IMR-90 (cell line): Measurements from ENCODE around the gene DUSP3. TPM values are rescaled to one million over a fixed set of nuclear protein-coding genes. Genes with fewer than 3 reads are reported as not detected.

Source experiments
- ATAC-seq: fragments of 200-7000 bp; cut with Tn5 transposase; 2 replicates; pipeline ENCODE4 v1.9.1; 2020; ENCODE audit warnings: low read depth, mild to moderate bottlenecking, moderate library complexity
- BruUV-seq: library from RNA; stranded (reverse); fragments of 400-500 nt; replicated peaks from 2 replicates; lab custom pipeline; 2021; lab: Mats Ljungman, UMichigan
- CTCF ChIA-PET: fragments of 300-600 bp; formaldehyde crosslinking; extraction: SDS; loops from one replicate; lab custom pipeline; 2021; ENCODE audit warnings: antibody characterized with exemption; lab: Yijun Ruan, JAX
- POLR2A ChIA-PET: fragments of 300-600 bp; sonication (Branson Sonifier 250); formaldehyde crosslinking; loops from one replicate; lab custom pipeline; 2022; ENCODE audit warnings: antibody characterized with exemption; ENCODE audit not compliant: unreplicated experiment; lab: Charles Lee
- DNase-seq: peaks from one replicate; pipeline ENCODE4 v3.0.0; 2013
- H2AFZ ChIP-seq: replicated peaks from 2 replicates; pipeline ENCODE3; 2013; ENCODE audit warnings: low read length, mild to moderate bottlenecking; ENCODE audit not compliant: poor library complexity
- H2AK5ac ChIP-seq: 2 replicates; pipeline ENCODE4 v1.6.1; 2013; ENCODE audit warnings: low read depth, low read length, inconsistent platforms
- H2AK9ac ChIP-seq: replicated peaks from 2 replicates; pipeline ENCODE3; 2013; ENCODE audit warnings: mild to moderate bottlenecking, low read depth, low read length, moderate library complexity; ENCODE audit not compliant: poor library complexity
- H2BK120ac ChIP-seq: 2 replicates; pipeline ENCODE4 v1.6.1; 2013; ENCODE audit warnings: low read depth, low read length, inconsistent platforms
- H2BK15ac ChIP-seq: 3 replicates; pipeline ENCODE4 v1.6.1; 2013; ENCODE audit warnings: low read depth, low read length, inconsistent platforms
- H2BK20ac ChIP-seq: 2 replicates; pipeline ENCODE4 v1.6.1; 2013; ENCODE audit warnings: low read depth, mild to moderate bottlenecking, inconsistent platforms, low read length, moderate library complexity
- H2BK5ac ChIP-seq: 2 replicates; pipeline ENCODE4 v1.6.1; 2013; ENCODE audit warnings: mild to moderate bottlenecking, low read depth, low read length, inconsistent platforms; ENCODE audit not compliant: poor library complexity, severe bottlenecking
- H3K14ac ChIP-seq: replicated peaks from 2 replicates; pipeline ENCODE4 v1.6.1; 2013; ENCODE audit warnings: low read depth, low read length, inconsistent platforms
- H3K18ac ChIP-seq: 2 replicates; pipeline ENCODE4 v1.6.1; 2013; ENCODE audit warnings: low read depth, low read length, control low read depth
- H3K23ac ChIP-seq: 2 replicates; pipeline ENCODE4 v1.6.1; 2013; ENCODE audit warnings: low read depth, low read length, inconsistent platforms
- H3K27ac ChIP-seq: 2 replicates; pipeline ENCODE4 v1.5.1; 2013; ENCODE audit warnings: mild to moderate bottlenecking, control low read depth, low read length; ENCODE audit not compliant: insufficient read depth
- H3K27me3 ChIP-seq: 2 replicates; pipeline ENCODE4 v1.6.1; 2013; ENCODE audit warnings: low read length; ENCODE audit not compliant: control insufficient read depth, insufficient read depth
- H3K36me3 ChIP-seq: 2 replicates; pipeline ENCODE4 v1.6.1; 2013; ENCODE audit warnings: low read length, mixed read lengths; ENCODE audit not compliant: control insufficient read depth, insufficient read depth
- H3K4ac ChIP-seq: 2 replicates; pipeline ENCODE4 v1.6.1; 2013; ENCODE audit warnings: low read depth, low read length, inconsistent platforms
- H3K4me1 ChIP-seq: 2 replicates; pipeline ENCODE4 v1.6.1; 2013; ENCODE audit warnings: low read length, mixed read lengths; ENCODE audit not compliant: control insufficient read depth, insufficient read depth
- H3K4me2 ChIP-seq: 2 replicates; pipeline ENCODE4 v1.6.1; 2013; ENCODE audit warnings: low read depth, mild to moderate bottlenecking, control low read depth, low read length, moderate library complexity
- H3K4me3 ChIP-seq: 2 replicates; pipeline ENCODE4 v1.5.1; 2013; ENCODE audit warnings: low read depth, mild to moderate bottlenecking, control low read depth, low read length, moderate library complexity; ENCODE audit not compliant: insufficient read depth
- H3K56ac ChIP-seq: 2 replicates; pipeline ENCODE4 v1.6.1; 2013; ENCODE audit warnings: low read length, inconsistent platforms; ENCODE audit not compliant: insufficient read depth; ENCODE audit errors: extremely low read depth
- H3K79me1 ChIP-seq, 2 experiments: 2 replicates each; pipeline ENCODE4 v1.6.1; 2013; ENCODE audit warnings: low read length in 2 of 2, inconsistent platforms in 1 of 2, low read depth in 1 of 2
- H3K9ac ChIP-seq: 2 replicates; pipeline ENCODE4 v1.6.1; 2013; ENCODE audit warnings: low read depth, low read length, control low read depth
- H3K9me1 ChIP-seq: 2 replicates; pipeline ENCODE4 v1.6.1; 2013; ENCODE audit warnings: low read length, inconsistent platforms; ENCODE audit not compliant: insufficient read depth
- H3K9me3 ChIP-seq: 2 replicates; pipeline ENCODE4 v1.6.1; 2013; ENCODE audit warnings: low read length; ENCODE audit not compliant: control insufficient read depth, insufficient read depth
- H4K20me1 ChIP-seq: 2 replicates; pipeline ENCODE4 v1.6.1; 2013; ENCODE audit warnings: low read length, inconsistent platforms; ENCODE audit not compliant: insufficient read depth
- H4K5ac ChIP-seq: 2 replicates; pipeline ENCODE4 v1.6.1; 2013; ENCODE audit warnings: mild to moderate bottlenecking, low read depth, low read length, control low read depth
- H4K8ac ChIP-seq, 2 experiments: 2 replicates each; pipeline ENCODE4 v1.6.1; 2013; ENCODE audit warnings: low read depth in 2 of 2, low read length in 2 of 2, control low read depth in 1 of 2, inconsistent platforms in 1 of 2
- H4K91ac ChIP-seq: 2 replicates; pipeline ENCODE4 v1.6.1; 2013; ENCODE audit warnings: low read depth, low read length, inconsistent platforms; ENCODE audit not compliant: insufficient read depth
- CHD1 ChIP-seq: IDR thresholded peaks from 2 replicates; pipeline ENCODE4 v1.6.1; 2012; ENCODE audit warnings: low read depth, low read length, improper control_type of control experiment
- MAFK ChIP-seq: IDR thresholded peaks from 2 replicates; pipeline ENCODE4 v1.6.1; 2012; ENCODE audit warnings: low read depth, low read length, improper control_type of control experiment
- MAZ ChIP-seq: IDR thresholded peaks from 2 replicates; pipeline ENCODE4 v1.6.1; 2012; ENCODE audit warnings: low read depth, mild to moderate bottlenecking, low read length, improper control_type of control experiment, moderate library complexity, borderline replicate concordance
- NFE2L2 ChIP-seq: fragments of 150-350 bp; IDR thresholded peaks from 2 replicates; pipeline ENCODE4 v1.6.1; 2016; ENCODE audit warnings: low read depth, mild to moderate bottlenecking, low read length
- RAD21 ChIP-seq: IDR thresholded peaks from 2 replicates; pipeline ENCODE4 v1.6.1; 2012; ENCODE audit warnings: low read length, improper control_type of control experiment
- RCOR1 ChIP-seq: IDR thresholded peaks from 2 replicates; pipeline ENCODE4 v1.6.1; 2012; ENCODE audit warnings: mild to moderate bottlenecking, low read length, improper control_type of control experiment; ENCODE audit not compliant: insufficient replicate concordance
- SMC3 ChIP-seq: fragments of 150-350 bp; IDR thresholded peaks from 2 replicates; pipeline ENCODE4 v1.6.1; 2016; ENCODE audit warnings: low read depth, mild to moderate bottlenecking, antibody characterized with exemption, low read length, moderate library complexity
- WGBS, 2 experiments: methylation state at CpG; one replicate each; pipeline versions ENCODE4 v1.1.5 to v1.1.7; 2013; ENCODE audit warnings: missing lambda C conversion rate in 2 of 2; ENCODE audit not compliant: insufficient read length in 1 of 2; ENCODE audit errors: extremely low coverage in 2 of 2; 5-methylcytosine and 5-hydroxymethylcytosine counted together
- dilution Hi-C: fragments of 300-500 bp; cut with HindIII; formaldehyde crosslinking; loops from one replicate; pipeline ENCODE4 v1.14.3; 2018; ENCODE audit warnings: low sequenced_read_pairs; ENCODE audit not compliant: unreplicated experiment
- in situ Hi-C: fragments of 300-500 bp; cut with MboI; formaldehyde crosslinking; loops from 3 replicates; pipeline ENCODE4 v1.14.3; 2019; ENCODE audit warnings: low sequenced_read_pairs, inconsistent platforms, mixed read lengths
- intact Hi-C: fragments of 100-400 bp; cut with micrococcal nuclease; formaldehyde crosslinking; loops from 2 replicates; pipeline ENCODE4 v1.10.0; 2022
- polyA plus RNA-seq, 3 experiments: library from polyadenylated mRNA; depleted of rRNA; stranded (reverse); fragments of >200 nt; gene quantifications; 2 replicates each; pipeline ENCODE4 v1.2.3, GENCODE V29; 2012; ENCODE audit warnings: low replicate concordance in 1 of 3
- total RNA-seq: library from RNA; depleted of rRNA; stranded (reverse); fragments of >200 nt; gene quantifications from 2 replicates; pipeline ENCODE4 v1.2.3, GENCODE V29; 2012
- TF ChIP-seq, protein P1 (sequence below): fragments of 150-350 bp; IDR thresholded peaks from 2 replicates; pipeline ENCODE4 v1.6.1; 2017; ENCODE audit warnings: mild to moderate bottlenecking, antibody characterized with exemption, low read length, low read depth
- TF ChIP-seq, protein P2 (sequence below): fragments of 150-350 bp; IDR thresholded peaks from 2 replicates; pipeline ENCODE4 v1.6.1; 2016; ENCODE audit warnings: low read depth, mild to moderate bottlenecking, low read length, moderate library complexity, borderline replicate concordance
- TF ChIP-seq, protein P3 (sequence below): conservative IDR thresholded peaks from 2 replicates; pipeline ENCODE4 v1.5.1; 2012; ENCODE audit warnings: mild to moderate bottlenecking, low read depth, low read length, improper control_type of control experiment

DUSP3 gene
- total and polyA plus RNA-seq, 2 of the 4 experiments (the other 2 are of a cell fraction), result 33.3 to 40.9 TPM

DNA sequence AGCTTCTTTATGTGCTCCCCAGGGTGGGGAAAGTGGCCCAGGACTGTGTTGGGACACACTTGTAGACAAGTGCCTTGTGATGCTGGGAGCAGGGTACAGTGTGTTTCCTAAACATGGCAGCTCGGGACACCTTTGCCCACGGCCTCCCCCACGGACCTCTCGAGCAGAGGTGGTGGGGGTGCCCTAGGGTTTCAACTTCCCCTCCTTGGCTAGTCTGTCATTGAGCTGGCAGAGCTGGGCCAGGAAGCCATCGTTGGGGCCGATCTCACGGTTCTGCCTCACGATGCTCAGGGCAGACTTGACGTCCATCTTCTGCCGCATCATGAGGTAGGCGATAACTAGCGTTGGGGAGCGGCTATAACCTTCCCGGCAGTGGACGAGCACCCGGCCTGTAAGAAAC is 9.4 kb downstream of the DUSP3 start:
- TF ChIP-seq, protein P1, sequence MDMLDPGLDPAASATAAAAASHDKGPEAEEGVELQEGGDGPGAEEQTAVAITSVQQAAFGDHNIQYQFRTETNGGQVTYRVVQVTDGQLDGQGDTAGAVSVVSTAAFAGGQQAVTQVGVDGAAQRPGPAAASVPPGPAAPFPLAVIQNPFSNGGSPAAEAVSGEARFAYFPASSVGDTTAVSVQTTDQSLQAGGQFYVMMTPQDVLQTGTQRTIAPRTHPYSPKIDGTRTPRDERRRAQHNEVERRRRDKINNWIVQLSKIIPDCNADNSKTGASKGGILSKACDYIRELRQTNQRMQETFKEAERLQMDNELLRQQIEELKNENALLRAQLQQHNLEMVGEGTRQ, result no peak
- TF ChIP-seq CHD1 (no peak), NFE2L2 (no peak), MAZ (no peak), RCOR1 (no peak), MAFK (no peak), SMC3 (no peak), RAD21 (no peak)
- TF ChIP-seq, protein P2, sequence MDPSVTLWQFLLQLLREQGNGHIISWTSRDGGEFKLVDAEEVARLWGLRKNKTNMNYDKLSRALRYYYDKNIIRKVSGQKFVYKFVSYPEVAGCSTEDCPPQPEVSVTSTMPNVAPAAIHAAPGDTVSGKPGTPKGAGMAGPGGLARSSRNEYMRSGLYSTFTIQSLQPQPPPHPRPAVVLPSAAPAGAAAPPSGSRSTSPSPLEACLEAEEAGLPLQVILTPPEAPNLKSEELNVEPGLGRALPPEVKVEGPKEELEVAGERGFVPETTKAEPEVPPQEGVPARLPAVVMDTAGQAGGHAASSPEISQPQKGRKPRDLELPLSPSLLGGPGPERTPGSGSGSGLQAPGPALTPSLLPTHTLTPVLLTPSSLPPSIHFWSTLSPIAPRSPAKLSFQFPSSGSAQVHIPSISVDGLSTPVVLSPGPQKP, result no peak
- TF ChIP-seq, protein P3, sequence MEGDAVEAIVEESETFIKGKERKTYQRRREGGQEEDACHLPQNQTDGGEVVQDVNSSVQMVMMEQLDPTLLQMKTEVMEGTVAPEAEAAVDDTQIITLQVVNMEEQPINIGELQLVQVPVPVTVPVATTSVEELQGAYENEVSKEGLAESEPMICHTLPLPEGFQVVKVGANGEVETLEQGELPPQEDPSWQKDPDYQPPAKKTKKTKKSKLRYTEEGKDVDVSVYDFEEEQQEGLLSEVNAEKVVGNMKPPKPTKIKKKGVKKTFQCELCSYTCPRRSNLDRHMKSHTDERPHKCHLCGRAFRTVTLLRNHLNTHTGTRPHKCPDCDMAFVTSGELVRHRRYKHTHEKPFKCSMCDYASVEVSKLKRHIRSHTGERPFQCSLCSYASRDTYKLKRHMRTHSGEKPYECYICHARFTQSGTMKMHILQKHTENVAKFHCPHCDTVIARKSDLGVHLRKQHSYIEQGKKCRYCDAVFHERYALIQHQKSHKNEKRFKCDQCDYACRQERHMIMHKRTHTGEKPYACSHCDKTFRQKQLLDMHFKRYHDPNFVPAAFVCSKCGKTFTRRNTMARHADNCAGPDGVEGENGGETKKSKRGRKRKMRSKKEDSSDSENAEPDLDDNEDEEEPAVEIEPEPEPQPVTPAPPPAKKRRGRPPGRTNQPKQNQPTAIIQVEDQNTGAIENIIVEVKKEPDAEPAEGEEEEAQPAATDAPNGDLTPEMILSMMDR, result no peak
- Histone ChIP-seq H4K91ac (no peak overlapping the region), H2BK120ac (no peak overlapping the region), H3K4me1 (peaks cover 2% of the 10 kb centered on the region; the same call in 1 of the 2 replicates), H2BK20ac (no peak overlapping the region), H3K9me3 (no peaks in the 10 kb centered on the region), H3K27me3 (no peaks in the 10 kb centered on the region), H3K9ac (no peak overlapping the region), H3K56ac (no peak overlapping the region), H4K8ac (no peak overlapping the region), H2BK5ac (no peak overlapping the region), H3K4me3 (no peak overlapping the region), H3K36me3 (peaks cover 45% of the 10 kb centered on the region), H2AK5ac (no peak overlapping the region), H3K9me1 (peaks cover 4% of the 10 kb centered on the region; the same call in 1 of the 2 replicates), H4K5ac (no peak overlapping the region), H2AFZ (no peak overlapping the region), H4K20me1 (peaks cover 5% of the 10 kb centered on the region), H3K27ac (no peak overlapping the region), H3K4me2 (no peak overlapping the region), H3K4ac (no peak overlapping the region), H3K23ac (no peak overlapping the region), H3K14ac (no peak overlapping the region), H2AK9ac (peak overlapping the region; percentile 18), H3K79me1 (peaks cover 6 to 24% of the 10 kb centered on the region in 2 experiments; a peak in 2 of 4 replicates), H2BK15ac (no peak overlapping the region), H3K18ac (no peak overlapping the region)
- in situ Hi-C loops (no loop called here), intact Hi-C loops (no loop called here), dilution Hi-C loops (no loop called here)
- CTCF ChIA-PET, result no interaction called here
- WGBS, 2 experiments, result 97% methylated on average over 16 of the region's 16 CpGs; no CpG with 5 or more reads in 1 of the 2 experiments
- DNase-seq (no peak), ATAC-seq (no peak)
- no TSS peak for BruUV-seq
- POLR2A ChIA-PET, result no interaction called here
